Activated CD4-positive, alpha-beta T cell treated with anti-CD3 and anti-CD28 coated beads, Interleukin-2, amount 50 U/mL, for 24 hours (primary cell): ENCODE results near the gene MAP3K21.

Experiments
- DNase-seq, 2 donors: peaks; one replicate each; pipeline ENCODE4 v3.0.0-alpha.2; 2020; ENCODE audit warnings: low read depth in 1 of 2, low spot score in 1 of 2

MAP3K21 gene

GRCh38 chr1:233432916-233433315 is 105.4 kb downstream of the MAP3K21 start:
- no peak for DNase-seq

- DNase-seq = no peak
Observed at GRCh38 chr1:233433436-233434210, 106.1 kb downstream of the MAP3K21 start.
